IMR-90 (cell line): Measurements from ENCODE around the gene PIEZO2. TPM values are rescaled to one million over a fixed set of nuclear protein-coding genes. Genes with fewer than 3 reads are reported as not detected.
"Not testable (repeated sequence)": the region's sequence is repeated elsewhere in the genome, so short reads cannot be mapped to it uniquely, and the experiment has no call there.

Experiments used
- ATAC-seq: fragments of 200-7000 bp; cut with Tn5 transposase; 2 replicates; pipeline ENCODE4 v1.9.1; 2020; ENCODE audit warnings: low read depth, mild to moderate bottlenecking, moderate library complexity
- BruUV-seq: library from RNA; stranded (reverse); fragments of 400-500 nt; replicated peaks from 2 replicates; lab custom pipeline; 2021; lab: Mats Ljungman, UMichigan
- CTCF ChIA-PET: fragments of 300-600 bp; formaldehyde crosslinking; extraction: SDS; loops from one replicate; lab custom pipeline; 2021; ENCODE audit warnings: antibody characterized with exemption; lab: Yijun Ruan, JAX
- POLR2A ChIA-PET: fragments of 300-600 bp; sonication (Branson Sonifier 250); formaldehyde crosslinking; loops from one replicate; lab custom pipeline; 2022; ENCODE audit warnings: antibody characterized with exemption; ENCODE audit not compliant: unreplicated experiment; lab: Charles Lee
- DNase-seq: peaks from one replicate; pipeline ENCODE4 v3.0.0; 2013
- H2AFZ ChIP-seq: replicated peaks from 2 replicates; pipeline ENCODE3; 2013; ENCODE audit warnings: low read length, mild to moderate bottlenecking; ENCODE audit not compliant: poor library complexity
- H2AK5ac ChIP-seq: 2 replicates; pipeline ENCODE4 v1.6.1; 2013; ENCODE audit warnings: low read depth, low read length, inconsistent platforms
- H2AK9ac ChIP-seq: replicated peaks from 2 replicates; pipeline ENCODE3; 2013; ENCODE audit warnings: mild to moderate bottlenecking, low read depth, low read length, moderate library complexity; ENCODE audit not compliant: poor library complexity
- H2BK120ac ChIP-seq: 2 replicates; pipeline ENCODE4 v1.6.1; 2013; ENCODE audit warnings: low read depth, low read length, inconsistent platforms
- H2BK15ac ChIP-seq: 3 replicates; pipeline ENCODE4 v1.6.1; 2013; ENCODE audit warnings: low read depth, low read length, inconsistent platforms
- H2BK20ac ChIP-seq: 2 replicates; pipeline ENCODE4 v1.6.1; 2013; ENCODE audit warnings: low read depth, mild to moderate bottlenecking, inconsistent platforms, low read length, moderate library complexity
- H2BK5ac ChIP-seq: 2 replicates; pipeline ENCODE4 v1.6.1; 2013; ENCODE audit warnings: mild to moderate bottlenecking, low read depth, low read length, inconsistent platforms; ENCODE audit not compliant: poor library complexity, severe bottlenecking
- H3K14ac ChIP-seq: replicated peaks from 2 replicates; pipeline ENCODE4 v1.6.1; 2013; ENCODE audit warnings: low read depth, low read length, inconsistent platforms
- H3K18ac ChIP-seq: 2 replicates; pipeline ENCODE4 v1.6.1; 2013; ENCODE audit warnings: low read depth, low read length, control low read depth
- H3K23ac ChIP-seq: 2 replicates; pipeline ENCODE4 v1.6.1; 2013; ENCODE audit warnings: low read depth, low read length, inconsistent platforms
- H3K27ac ChIP-seq: 2 replicates; pipeline ENCODE4 v1.5.1; 2013; ENCODE audit warnings: mild to moderate bottlenecking, control low read depth, low read length; ENCODE audit not compliant: insufficient read depth
- H3K27me3 ChIP-seq: 2 replicates; pipeline ENCODE4 v1.6.1; 2013; ENCODE audit warnings: low read length; ENCODE audit not compliant: control insufficient read depth, insufficient read depth
- H3K36me3 ChIP-seq: 2 replicates; pipeline ENCODE4 v1.6.1; 2013; ENCODE audit warnings: low read length, mixed read lengths; ENCODE audit not compliant: control insufficient read depth, insufficient read depth
- H3K4ac ChIP-seq: 2 replicates; pipeline ENCODE4 v1.6.1; 2013; ENCODE audit warnings: low read depth, low read length, inconsistent platforms
- H3K4me1 ChIP-seq: 2 replicates; pipeline ENCODE4 v1.6.1; 2013; ENCODE audit warnings: low read length, mixed read lengths; ENCODE audit not compliant: control insufficient read depth, insufficient read depth
- H3K4me2 ChIP-seq: 2 replicates; pipeline ENCODE4 v1.6.1; 2013; ENCODE audit warnings: low read depth, mild to moderate bottlenecking, control low read depth, low read length, moderate library complexity
- H3K4me3 ChIP-seq: 2 replicates; pipeline ENCODE4 v1.5.1; 2013; ENCODE audit warnings: low read depth, mild to moderate bottlenecking, control low read depth, low read length, moderate library complexity; ENCODE audit not compliant: insufficient read depth
- H3K56ac ChIP-seq: 2 replicates; pipeline ENCODE4 v1.6.1; 2013; ENCODE audit warnings: low read length, inconsistent platforms; ENCODE audit not compliant: insufficient read depth; ENCODE audit errors: extremely low read depth
- H3K79me1 ChIP-seq, 2 experiments: 2 replicates each; pipeline ENCODE4 v1.6.1; 2013; ENCODE audit warnings: low read length in 2 of 2, inconsistent platforms in 1 of 2, low read depth in 1 of 2
- H3K9ac ChIP-seq: 2 replicates; pipeline ENCODE4 v1.6.1; 2013; ENCODE audit warnings: low read depth, low read length, control low read depth
- H3K9me1 ChIP-seq: 2 replicates; pipeline ENCODE4 v1.6.1; 2013; ENCODE audit warnings: low read length, inconsistent platforms; ENCODE audit not compliant: insufficient read depth
- H3K9me3 ChIP-seq: 2 replicates; pipeline ENCODE4 v1.6.1; 2013; ENCODE audit warnings: low read length; ENCODE audit not compliant: control insufficient read depth, insufficient read depth
- H4K20me1 ChIP-seq: 2 replicates; pipeline ENCODE4 v1.6.1; 2013; ENCODE audit warnings: low read length, inconsistent platforms; ENCODE audit not compliant: insufficient read depth
- H4K5ac ChIP-seq: 2 replicates; pipeline ENCODE4 v1.6.1; 2013; ENCODE audit warnings: mild to moderate bottlenecking, low read depth, low read length, control low read depth
- H4K8ac ChIP-seq, 2 experiments: 2 replicates each; pipeline ENCODE4 v1.6.1; 2013; ENCODE audit warnings: low read depth in 2 of 2, low read length in 2 of 2, control low read depth in 1 of 2, inconsistent platforms in 1 of 2
- H4K91ac ChIP-seq: 2 replicates; pipeline ENCODE4 v1.6.1; 2013; ENCODE audit warnings: low read depth, low read length, inconsistent platforms; ENCODE audit not compliant: insufficient read depth
- BHLHE40 ChIP-seq: fragments of 150-350 bp; IDR thresholded peaks from 2 replicates; pipeline ENCODE4 v1.6.1; 2016; ENCODE audit warnings: mild to moderate bottlenecking, low read depth, low read length
- CTCF ChIP-seq: conservative IDR thresholded peaks from 2 replicates; pipeline ENCODE4 v1.5.1; 2012; ENCODE audit warnings: mild to moderate bottlenecking, low read depth, low read length, improper control_type of control experiment
- MAZ ChIP-seq: IDR thresholded peaks from 2 replicates; pipeline ENCODE4 v1.6.1; 2012; ENCODE audit warnings: low read depth, mild to moderate bottlenecking, low read length, improper control_type of control experiment, moderate library complexity, borderline replicate concordance
- MXI1 ChIP-seq: IDR thresholded peaks from 2 replicates; pipeline ENCODE4 v1.6.1; 2012; ENCODE audit warnings: low read depth, mild to moderate bottlenecking, low read length, moderate library complexity, borderline replicate concordance
- SMC3 ChIP-seq: fragments of 150-350 bp; IDR thresholded peaks from 2 replicates; pipeline ENCODE4 v1.6.1; 2016; ENCODE audit warnings: low read depth, mild to moderate bottlenecking, antibody characterized with exemption, low read length, moderate library complexity
- USF2 ChIP-seq: fragments of 150-350 bp; IDR thresholded peaks from 2 replicates; pipeline ENCODE4 v1.6.1; 2017; ENCODE audit warnings: mild to moderate bottlenecking, antibody characterized with exemption, low read length, low read depth
- WGBS, 2 experiments: methylation state at CpG; one replicate each; pipeline versions ENCODE4 v1.1.5 to v1.1.7; 2013; ENCODE audit warnings: missing lambda C conversion rate in 2 of 2; ENCODE audit not compliant: insufficient read length in 1 of 2; ENCODE audit errors: extremely low coverage in 2 of 2; 5-methylcytosine and 5-hydroxymethylcytosine counted together
- dilution Hi-C: fragments of 300-500 bp; cut with HindIII; formaldehyde crosslinking; loops from one replicate; pipeline ENCODE4 v1.14.3; 2018; ENCODE audit warnings: low sequenced_read_pairs; ENCODE audit not compliant: unreplicated experiment
- in situ Hi-C: fragments of 300-500 bp; cut with MboI; formaldehyde crosslinking; loops from 3 replicates; pipeline ENCODE4 v1.14.3; 2019; ENCODE audit warnings: low sequenced_read_pairs, inconsistent platforms, mixed read lengths
- intact Hi-C: fragments of 100-400 bp; cut with micrococcal nuclease; formaldehyde crosslinking; loops from 2 replicates; pipeline ENCODE4 v1.10.0; 2022
- polyA plus RNA-seq, 3 experiments: library from polyadenylated mRNA; depleted of rRNA; stranded (reverse); fragments of >200 nt; gene quantifications; 2 replicates each; pipeline ENCODE4 v1.2.3, GENCODE V29; 2012; ENCODE audit warnings: low replicate concordance in 1 of 3
- total RNA-seq: library from RNA; depleted of rRNA; stranded (reverse); fragments of >200 nt; gene quantifications from 2 replicates; pipeline ENCODE4 v1.2.3, GENCODE V29; 2012

PIEZO2 gene
- total and polyA plus RNA-seq, 2 of the 4 experiments (the other 2 are of a cell fraction): 2.4 to 4.1 TPM

- no peak overlapping the region for H3K4me2 ChIP-seq
- no peak overlapping the region for H4K5ac ChIP-seq
- H3K4ac ChIP-seq: no peak overlapping the region
- no peak overlapping the region for H3K14ac ChIP-seq
- H3K27ac ChIP-seq: no peak overlapping the region
- no peak overlapping the region for H2BK5ac ChIP-seq
- H2AK5ac ChIP-seq: no peak overlapping the region
- ATAC-seq (no peak), DNase-seq (no peak)
- H4K8ac ChIP-seq: no peak overlapping the region
- TF ChIP-seq CTCF: no peak
- no peak for TF ChIP-seq MAZ
- no peak for TF ChIP-seq SMC3
- no peak for TF ChIP-seq MXI1
- TF ChIP-seq BHLHE40: no peak
- TF ChIP-seq USF2: no peak
- no peak overlapping the region for H3K18ac ChIP-seq
- no peaks in the 10 kb centered on the region for H4K20me1 ChIP-seq
- no peak overlapping the region for H3K56ac ChIP-seq
- no CpG with 5 or more reads among the region's 5 CpGs for WGBS, 2 experiments
- H3K4me1 ChIP-seq: no peaks in the 10 kb centered on the region
- no TSS peak for BruUV-seq
- in situ Hi-C loops (no loop called here), dilution Hi-C loops (no loop called here), intact Hi-C loops (no loop called here)
- H3K9me3 ChIP-seq: no peaks in the 10 kb centered on the region
- ChIA-PET CTCF (no interaction called here), POLR2A (no interaction called here)
- H3K9me1 ChIP-seq: no peaks in the 10 kb centered on the region
- no peak overlapping the region for H2BK20ac ChIP-seq
- no peaks in the 10 kb centered on the region for H3K36me3 ChIP-seq
- no peak overlapping the region for H4K91ac ChIP-seq
- no peak overlapping the region for H2BK120ac ChIP-seq
- H2AFZ ChIP-seq: no peak overlapping the region
- H3K9ac ChIP-seq: no peak overlapping the region
- no peak overlapping the region for H2AK9ac ChIP-seq
- no peaks in the 10 kb centered on the region for H3K79me1 ChIP-seq
- no peak overlapping the region for H2BK15ac ChIP-seq
- peaks cover 6% of the 10 kb centered on the region for H3K27me3 ChIP-seq
- no peak overlapping the region for H3K4me3 ChIP-seq
- no peak overlapping the region for H3K23ac ChIP-seq
Observed at GRCh38 chr18:10659000-10659399, 490.4 kb downstream of the PIEZO2 start.

- CTCF ChIA-PET, H3K27ac ChIP-seq, POLR2A ChIA-PET, H4K8ac ChIP-seq, H2AK5ac ChIP-seq, H3K23ac ChIP-seq, H2BK120ac ChIP-seq, in situ Hi-C loops, H2BK15ac ChIP-seq, H2BK5ac ChIP-seq, H3K9me1 ChIP-seq, BruUV-seq, H3K14ac ChIP-seq, H3K4me3 ChIP-seq, H3K4me1 ChIP-seq, H3K56ac ChIP-seq, H2AFZ ChIP-seq, intact Hi-C loops, H4K20me1 ChIP-seq, H2AK9ac ChIP-seq, H3K27me3 ChIP-seq, H3K4ac ChIP-seq, ATAC-seq, H3K9ac ChIP-seq, H2BK20ac ChIP-seq, DNase-seq, H3K9me3 ChIP-seq, H3K79me1 ChIP-seq, H4K91ac ChIP-seq, H3K36me3 ChIP-seq, H4K5ac ChIP-seq, H3K4me2 ChIP-seq, dilution Hi-C loops, H3K18ac ChIP-seq: not testable (repeated sequence)
- WGBS, 2 experiments: no CpG with 5 or more reads among the region's 5 CpGs
Observed at GRCh38 chr18:10644003-10644402, 505.4 kb downstream of the PIEZO2 start.
